HCT116 (cell line): Measurements from ENCODE around the gene FOXN3. TPM values are rescaled to one million over a fixed set of nuclear protein-coding genes. Genes with fewer than 3 reads are reported as not detected.

Experiments
- ATAC-seq: fragments of 200-7000 bp; cut with Tn5 transposase; 2 replicates; pipeline ENCODE4 v1.9.1; 2020; ENCODE audit warnings: mild to moderate bottlenecking, moderate library complexity
- BruUV-seq: library from RNA; stranded (reverse); fragments of 400-500 nt; replicated peaks from 2 replicates; lab custom pipeline; 2021; lab: Mats Ljungman, UMichigan
- CTCF ChIA-PET: fragments of 300-600 bp; sonication (Branson Sonifier 250); formaldehyde crosslinking; loops from one replicate; lab custom pipeline; 2021; ENCODE audit warnings: antibody characterized with exemption; lab: Charles Lee
- POLR2A ChIA-PET: fragments of 300-600, 350-600 bp; sonication (Branson Sonifier 250); formaldehyde crosslinking; loops from one replicate; lab custom pipeline; 2021; ENCODE audit warnings: antibody characterized with exemption; lab: Charles Lee
- RAD21 ChIA-PET, 2 experiments: fragments of 300-600 bp; sonication (Branson Sonifier 250); formaldehyde crosslinking; loops; one replicate each; lab custom pipeline; 2023; ENCODE audit warnings: low total read pairs in 2 of 2; ENCODE audit not compliant: uncharacterized antibody in 2 of 2, unreplicated experiment in 2 of 2, low non-redundant PET in 1 of 2; lab: Charles Lee
- DNase-seq: peaks from one replicate; pipeline ENCODE4 v3.0.0-alpha.2; 2010; ENCODE audit warnings: low read depth, low spot score
- H2AFZ ChIP-seq: fragments of 200-600 bp; shearing (Covaris generic), sonication (generic); 2 replicates; pipeline ENCODE4 v1.6.1; 2017; ENCODE audit warnings: low read depth, mixed run types, mixed read lengths, antibody characterized with exemption, low read length; ENCODE audit not compliant: poor library complexity, severe bottlenecking
- H3K27ac ChIP-seq: 2 replicates; pipeline ENCODE4 v1.5.1; 2012; ENCODE audit warnings: low read depth, low read length
- H3K27me3 ChIP-seq: fragments of 200-600 bp; sonication (generic); 2 replicates; pipeline ENCODE4 v1.6.1; 2016; ENCODE audit warnings: mixed run types, low read length, mixed read lengths; ENCODE audit not compliant: insufficient read depth
- H3K36me3 ChIP-seq, 2 experiments: fragments of 200-500 bp in 1 of 2; fragments of 200-600 bp in 1 of 2; sonication (Bioruptor generic) in 1 of 2; sonication (generic) in 1 of 2; 2 replicates each; pipeline versions ENCODE4 v1.5.1 to v1.6.1; 2014 to 2016; ENCODE audit warnings: low read length in 2 of 2, inconsistent platforms in 1 of 2, mixed read lengths in 1 of 2, mixed run types in 1 of 2; ENCODE audit not compliant: insufficient read depth in 2 of 2, control insufficient read depth in 1 of 2
- H3K4me1 ChIP-seq, 2 experiments: fragments of 200-600 bp in 1 of 2; sonication (generic) in 1 of 2; 2 replicates each; pipeline versions ENCODE4 v1.5.1 to v1.6.1; 2012 to 2017; ENCODE audit warnings: low read length in 2 of 2, inconsistent platforms in 1 of 2, mild to moderate bottlenecking in 1 of 2, mixed read lengths in 1 of 2, mixed run types in 1 of 2, moderate library complexity in 1 of 2; ENCODE audit not compliant: insufficient read depth in 2 of 2, control insufficient read depth in 1 of 2
- H3K4me2 ChIP-seq: fragments of 200-600 bp; sonication (generic); 2 replicates; pipeline ENCODE4 v1.6.1; 2017; ENCODE audit warnings: mixed run types, low read length, mixed read lengths
- H3K4me3 ChIP-seq, 2 experiments: fragments of 200-600 bp in 1 of 2; sonication (generic) in 1 of 2; replicated peaks in 1 of 2; 2 replicates each; pipeline ENCODE4 v1.5.1; 2011 to 2016; ENCODE audit warnings: low read length in 2 of 2, control low read depth in 1 of 2, low read depth in 1 of 2, mild to moderate bottlenecking in 1 of 2, mixed read lengths in 1 of 2, mixed run types in 1 of 2
- H3K79me2 ChIP-seq: fragments of 200-600 bp; sonication (generic); 2 replicates; pipeline ENCODE4 v1.6.1; 2017; ENCODE audit warnings: mild to moderate bottlenecking, mixed run types, low read length, moderate library complexity, mixed read lengths; ENCODE audit not compliant: insufficient read depth
- H3K9ac ChIP-seq: fragments of 200-600 bp; sonication (generic); 2 replicates; pipeline ENCODE4 v1.6.1; 2016; ENCODE audit warnings: low read length, mixed read lengths
- H3K9me2 ChIP-seq: fragments of 200-600 bp; sonication (generic), shearing (Covaris generic); 2 replicates; pipeline ENCODE4 v1.6.1; 2017; ENCODE audit warnings: mixed run types, mild to moderate bottlenecking, moderate library complexity; ENCODE audit not compliant: insufficient read depth
- H3K9me3 ChIP-seq, 2 experiments: fragments of 200-500 bp in 1 of 2; fragments of 200-600 bp in 1 of 2; sonication (Bioruptor generic) in 1 of 2; sonication (generic) in 1 of 2; 2 replicates each; pipeline ENCODE4 v1.6.1; 2014 to 2017; ENCODE audit warnings: low read length in 2 of 2, mixed read lengths in 2 of 2, inconsistent platforms in 1 of 2, low read depth in 1 of 2, mild to moderate bottlenecking in 1 of 2, mixed run types in 1 of 2, moderate library complexity in 1 of 2; ENCODE audit not compliant: control insufficient read depth in 1 of 2, insufficient read depth in 1 of 2
- H4K20me1 ChIP-seq: fragments of 200-600 bp; sonication (generic), shearing (Covaris generic); 2 replicates; pipeline ENCODE4 v1.6.1; 2017; ENCODE audit warnings: mixed run types, mild to moderate bottlenecking, moderate library complexity; ENCODE audit not compliant: insufficient read depth
- ELF1 ChIP-seq: IDR thresholded peaks from 2 replicates; pipeline ENCODE4 v1.6.1; 2012; ENCODE audit warnings: low read depth, borderline replicate concordance
- EZH2 ChIP-seq: fragments of 200-600 bp; sonication (generic); IDR thresholded peaks from 2 replicates; pipeline ENCODE4 v1.6.1; 2017; ENCODE audit warnings: antibody characterized with exemption, mixed run types
- EZH2phosphoT487 ChIP-seq: fragments of 200-600 bp; IDR thresholded peaks from 2 replicates; pipeline ENCODE4 v1.6.1; 2018; ENCODE audit warnings: antibody characterized with exemption, borderline replicate concordance
- POLR2AphosphoS5 ChIP-seq: IDR thresholded peaks from 2 replicates; pipeline ENCODE4 v1.6.1; 2011; ENCODE audit warnings: mild to moderate bottlenecking, low read depth, low read length, moderate library complexity
- RAD21 ChIP-seq: IDR thresholded peaks from 2 replicates; pipeline ENCODE4 v1.6.1; 2012; ENCODE audit warnings: low read depth, mild to moderate bottlenecking
- SRF ChIP-seq: IDR thresholded peaks from 2 replicates; pipeline ENCODE4 v1.6.1; 2012; ENCODE audit warnings: low read depth
- ZNF274 ChIP-seq: fragments of 200-500 bp; sonication (Bioruptor generic); IDR thresholded peaks from 2 replicates; pipeline ENCODE4 v1.6.1; 2014; ENCODE audit warnings: mild to moderate bottlenecking, low read depth, low read length, inconsistent platforms
- intact Hi-C: fragments of 100-400 bp; cut with micrococcal nuclease; formaldehyde crosslinking; loops from 2 replicates; pipeline ENCODE4 v1.10.0; 2022
- total RNA-seq: library from RNA; stranded (reverse); gene quantifications from one replicate; pipeline ENCODE4 v1.2.1, GENCODE V29; 2021; ENCODE audit not compliant: unreplicated experiment
- TF ChIP-seq, protein P1 (sequence below), 3 experiments: fragments of 200-600 bp in 1 of 3; sonication (generic) in 1 of 3; IDR thresholded peaks in 2 of 3; conservative IDR thresholded peaks in 1 of 3; 2 replicates each; pipeline ENCODE4 v1.5.1; 2012 to 2017; ENCODE audit warnings: low read depth in 2 of 3, low read length in 2 of 3, antibody characterized with exemption in 1 of 3, borderline replicate concordance in 1 of 3, control low read depth in 1 of 3, mild to moderate bottlenecking in 1 of 3, mixed read lengths in 1 of 3, mixed run types in 1 of 3, moderate library complexity in 1 of 3; ENCODE audit not compliant: insufficient read depth in 1 of 3
- TF ChIP-seq, protein P2 (sequence below): IDR thresholded peaks from 2 replicates; pipeline ENCODE4 v1.6.1; 2012; ENCODE audit warnings: low read depth

Gene FOXN3
- total RNA-seq, 1 experiment from 2014 or later: 20.0 TPM

DNA sequence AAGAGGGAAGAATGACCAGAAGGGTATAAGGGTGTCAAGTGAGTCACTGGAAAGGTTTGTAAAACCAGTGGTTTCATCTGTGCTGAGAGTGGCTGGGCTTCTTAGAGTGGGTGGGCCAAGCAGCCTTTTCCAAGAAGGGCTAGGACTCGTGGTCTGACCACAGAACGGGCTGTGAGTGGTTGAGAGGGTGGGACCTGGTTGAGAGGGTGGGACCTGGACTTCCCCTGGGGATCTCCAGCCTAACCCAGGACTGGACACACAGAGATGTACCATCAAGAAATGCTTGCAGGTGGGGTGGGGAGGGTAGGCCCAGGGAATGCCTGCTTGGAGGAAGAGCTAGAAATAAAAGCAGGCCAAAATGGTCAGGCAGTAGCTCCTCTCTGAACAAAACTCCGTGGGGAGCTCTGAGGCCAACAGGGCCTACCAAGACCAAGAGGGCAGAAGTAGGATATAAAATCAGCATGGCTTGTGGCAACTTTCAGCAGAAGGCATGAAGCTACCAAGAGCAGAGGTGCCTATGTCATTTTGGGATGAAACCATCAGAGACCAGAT, 140.5 kb downstream of the FOXN3 start:
- RAD21 ChIA-PET: no interaction called here
- H3K9ac ChIP-seq: no peak overlapping the region
- CTCF ChIA-PET: no interaction called here
- intact Hi-C loops: no loop called here
- ATAC-seq (no peak), DNase-seq (no peak)
- H3K9me3 ChIP-seq: no peaks in the 10 kb centered on the region
- H3K9me2 ChIP-seq: no peaks in the 10 kb centered on the region
- H3K27ac ChIP-seq: no peak overlapping the region
- no peak overlapping the region for H3K4me3 ChIP-seq
- BruUV-seq: no TSS peak
- H4K20me1 ChIP-seq: no peaks in the 10 kb centered on the region
- H3K79me2 ChIP-seq: no peaks in the 10 kb centered on the region
- H3K4me1 ChIP-seq: no peaks in the 10 kb centered on the region
- POLR2A ChIA-PET: no interaction called here
- H2AFZ ChIP-seq: no peak overlapping the region
- no peaks in the 10 kb centered on the region for H3K36me3 ChIP-seq
- TF ChIP-seq ZNF274 (no peak), RAD21 (no peak)
- TF ChIP-seq, protein P1, sequence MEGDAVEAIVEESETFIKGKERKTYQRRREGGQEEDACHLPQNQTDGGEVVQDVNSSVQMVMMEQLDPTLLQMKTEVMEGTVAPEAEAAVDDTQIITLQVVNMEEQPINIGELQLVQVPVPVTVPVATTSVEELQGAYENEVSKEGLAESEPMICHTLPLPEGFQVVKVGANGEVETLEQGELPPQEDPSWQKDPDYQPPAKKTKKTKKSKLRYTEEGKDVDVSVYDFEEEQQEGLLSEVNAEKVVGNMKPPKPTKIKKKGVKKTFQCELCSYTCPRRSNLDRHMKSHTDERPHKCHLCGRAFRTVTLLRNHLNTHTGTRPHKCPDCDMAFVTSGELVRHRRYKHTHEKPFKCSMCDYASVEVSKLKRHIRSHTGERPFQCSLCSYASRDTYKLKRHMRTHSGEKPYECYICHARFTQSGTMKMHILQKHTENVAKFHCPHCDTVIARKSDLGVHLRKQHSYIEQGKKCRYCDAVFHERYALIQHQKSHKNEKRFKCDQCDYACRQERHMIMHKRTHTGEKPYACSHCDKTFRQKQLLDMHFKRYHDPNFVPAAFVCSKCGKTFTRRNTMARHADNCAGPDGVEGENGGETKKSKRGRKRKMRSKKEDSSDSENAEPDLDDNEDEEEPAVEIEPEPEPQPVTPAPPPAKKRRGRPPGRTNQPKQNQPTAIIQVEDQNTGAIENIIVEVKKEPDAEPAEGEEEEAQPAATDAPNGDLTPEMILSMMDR (IDR thresholded peaks at IDR 0.05 in 2 of 3, conservative IDR thresholded peaks at IDR 0.05 in 1 of 3; ENCODE audit: borderline replicate concordance in 1 of 3, insufficient read depth in 1 of 3, low read depth in 2 of 3, low read length in 2 of 3): no peak
- no peaks in the 10 kb centered on the region for H3K27me3 ChIP-seq
- no peak overlapping the region for H3K4me2 ChIP-seq

GRCh38 chr14:89270439-89271227, 146.4 kb downstream of the FOXN3 start:
- Histone ChIP-seq H3K79me2 (no peaks in the 10 kb centered on the region), H3K36me3 (no peaks in the 10 kb centered on the region), H3K9ac (no peak overlapping the region), H3K4me3 (no peak overlapping the region), H4K20me1 (no peaks in the 10 kb centered on the region), H2AFZ (no peak overlapping the region), H3K27me3 (no peaks in the 10 kb centered on the region), H3K9me2 (no peaks in the 10 kb centered on the region), H3K4me2 (no peak overlapping the region), H3K9me3 (no peaks in the 10 kb centered on the region), H3K27ac (no peak overlapping the region), H3K4me1 (no peaks in the 10 kb centered on the region)
- intact Hi-C loops: no loop called here
- DNase-seq (no peak), ATAC-seq (no peak)
- ChIA-PET POLR2A (no interaction called here), CTCF (no interaction called here), RAD21 (no interaction called here)
- BruUV-seq: no TSS peak
- TF ChIP-seq, protein P1 (IDR thresholded peaks at IDR 0.05 in 2 of 3, conservative IDR thresholded peaks at IDR 0.05 in 1 of 3; ENCODE audit: borderline replicate concordance in 1 of 3, insufficient read depth in 1 of 3, low read depth in 2 of 3, low read length in 2 of 3): no peak
- TF ChIP-seq EZH2phosphoT487 (no peak), POLR2AphosphoS5 (no peak), SRF (no peak), ELF1 (no peak), EZH2 (no peak)
- TF ChIP-seq, protein P2, sequence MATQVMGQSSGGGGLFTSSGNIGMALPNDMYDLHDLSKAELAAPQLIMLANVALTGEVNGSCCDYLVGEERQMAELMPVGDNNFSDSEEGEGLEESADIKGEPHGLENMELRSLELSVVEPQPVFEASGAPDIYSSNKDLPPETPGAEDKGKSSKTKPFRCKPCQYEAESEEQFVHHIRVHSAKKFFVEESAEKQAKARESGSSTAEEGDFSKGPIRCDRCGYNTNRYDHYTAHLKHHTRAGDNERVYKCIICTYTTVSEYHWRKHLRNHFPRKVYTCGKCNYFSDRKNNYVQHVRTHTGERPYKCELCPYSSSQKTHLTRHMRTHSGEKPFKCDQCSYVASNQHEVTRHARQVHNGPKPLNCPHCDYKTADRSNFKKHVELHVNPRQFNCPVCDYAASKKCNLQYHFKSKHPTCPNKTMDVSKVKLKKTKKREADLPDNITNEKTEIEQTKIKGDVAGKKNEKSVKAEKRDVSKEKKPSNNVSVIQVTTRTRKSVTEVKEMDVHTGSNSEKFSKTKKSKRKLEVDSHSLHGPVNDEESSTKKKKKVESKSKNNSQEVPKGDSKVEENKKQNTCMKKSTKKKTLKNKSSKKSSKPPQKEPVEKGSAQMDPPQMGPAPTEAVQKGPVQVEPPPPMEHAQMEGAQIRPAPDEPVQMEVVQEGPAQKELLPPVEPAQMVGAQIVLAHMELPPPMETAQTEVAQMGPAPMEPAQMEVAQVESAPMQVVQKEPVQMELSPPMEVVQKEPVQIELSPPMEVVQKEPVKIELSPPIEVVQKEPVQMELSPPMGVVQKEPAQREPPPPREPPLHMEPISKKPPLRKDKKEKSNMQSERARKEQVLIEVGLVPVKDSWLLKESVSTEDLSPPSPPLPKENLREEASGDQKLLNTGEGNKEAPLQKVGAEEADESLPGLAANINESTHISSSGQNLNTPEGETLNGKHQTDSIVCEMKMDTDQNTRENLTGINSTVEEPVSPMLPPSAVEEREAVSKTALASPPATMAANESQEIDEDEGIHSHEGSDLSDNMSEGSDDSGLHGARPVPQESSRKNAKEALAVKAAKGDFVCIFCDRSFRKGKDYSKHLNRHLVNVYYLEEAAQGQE: no peak
